ENCODE data around the gene NT5M.
"Not testable (repeated sequence)": the region's sequence is repeated elsewhere in the genome, so short reads cannot be mapped to it uniquely, and the experiment has no call there.

The NT5M gene

GRCh38 chr17:17303010-17303846 lies at the start of gene NT5M:
Gene NT5M (plus strand): TSS chr17:17303373. CDS start chr17:17303551, 178 bp downstream.
- DNase-seq (ENCODE audit: low spot score), result peak; percentile 91
- in situ Hi-C loops (cut with MboI; ENCODE audit: low sequenced_read_pairs, unreplicated experiment), result no loop called here
- no peak for TF ChIP-seq CTCF (IDR thresholded peaks at IDR 0.05; ENCODE audit: borderline replicate concordance, control extremely low read depth, extremely low read depth, insufficient read depth, missing control alignments)

DNA sequence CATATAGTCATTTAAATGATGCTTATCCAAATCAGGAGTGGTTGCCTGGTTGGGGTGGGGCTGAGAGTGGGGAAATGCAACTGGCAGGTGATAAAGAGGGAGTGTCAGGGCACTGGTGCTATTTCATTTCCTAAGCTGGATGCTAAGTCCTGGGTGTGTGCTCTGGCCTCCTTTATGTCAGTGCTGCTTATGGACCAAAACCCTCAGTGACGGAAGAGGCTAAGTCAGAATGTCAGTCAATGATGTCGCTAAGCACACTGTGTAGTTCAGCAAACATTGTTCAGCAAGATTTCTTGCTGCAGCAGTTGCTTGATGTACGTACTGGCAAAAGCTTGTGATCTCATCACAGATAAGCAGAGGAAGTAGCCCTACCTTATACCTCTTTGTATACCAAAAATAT lies 49.8 kb upstream of the NT5M start:
- no peak for TF ChIP-seq CTCF (IDR thresholded peaks at IDR 0.05; ENCODE audit: borderline replicate concordance, control extremely low read depth, extremely low read depth, insufficient read depth, missing control alignments)
- in situ Hi-C loops (cut with MboI; ENCODE audit: low sequenced_read_pairs, unreplicated experiment), result no loop called here
- DNase-seq (ENCODE audit: low spot score), result no peak

DNA sequence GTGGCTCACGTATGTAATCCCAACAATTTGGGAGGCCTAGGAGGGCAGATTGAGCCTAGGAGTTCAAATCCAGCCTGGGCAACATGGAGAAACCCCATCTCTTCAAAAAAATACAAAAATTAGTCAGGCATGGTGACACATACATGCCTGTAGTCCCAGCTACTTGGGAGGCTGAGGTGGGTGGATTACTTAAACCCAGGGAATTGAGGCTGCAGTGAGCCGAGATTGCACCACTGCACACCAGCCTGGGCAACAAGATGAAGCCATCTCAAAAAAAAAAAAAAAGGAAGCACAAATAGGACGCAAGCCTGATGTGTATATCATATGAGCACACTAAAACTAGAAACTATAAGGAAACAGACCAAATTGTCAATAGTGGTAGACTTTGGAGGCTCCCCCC lies 49.1 kb upstream of the NT5M start:
- TF ChIP-seq CTCF (IDR thresholded peaks at IDR 0.05; ENCODE audit: borderline replicate concordance, control extremely low read depth, extremely low read depth, insufficient read depth, missing control alignments), result no peak
- in situ Hi-C loops (cut with MboI; ENCODE audit: low sequenced_read_pairs, unreplicated experiment), result no loop called here
- DNase-seq (ENCODE audit: low spot score), result no peak

DNA sequence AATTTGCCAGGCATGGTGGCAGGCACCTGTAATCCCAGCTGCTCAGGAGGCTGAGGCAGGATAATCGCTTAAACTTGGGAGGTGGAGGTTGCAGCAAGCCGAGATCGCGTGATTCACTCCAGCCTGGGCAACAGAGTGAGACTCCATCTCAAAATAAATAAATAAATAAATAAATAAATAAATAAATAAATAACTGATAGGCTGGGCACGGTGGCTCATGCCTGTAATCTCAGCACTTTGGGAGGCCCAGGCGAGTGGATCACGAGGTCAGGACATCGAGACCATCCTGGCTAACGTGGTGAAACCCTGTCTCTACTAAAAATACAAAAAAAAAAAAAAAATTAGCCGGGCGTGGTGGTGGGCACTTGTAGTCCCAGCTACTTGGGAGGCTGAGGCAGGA lies 47.5 kb upstream of the NT5M start:
- DNase-seq (ENCODE audit: low spot score); in situ Hi-C loops (cut with MboI; ENCODE audit: low sequenced_read_pairs, unreplicated experiment): not testable (repeated sequence)

DNA sequence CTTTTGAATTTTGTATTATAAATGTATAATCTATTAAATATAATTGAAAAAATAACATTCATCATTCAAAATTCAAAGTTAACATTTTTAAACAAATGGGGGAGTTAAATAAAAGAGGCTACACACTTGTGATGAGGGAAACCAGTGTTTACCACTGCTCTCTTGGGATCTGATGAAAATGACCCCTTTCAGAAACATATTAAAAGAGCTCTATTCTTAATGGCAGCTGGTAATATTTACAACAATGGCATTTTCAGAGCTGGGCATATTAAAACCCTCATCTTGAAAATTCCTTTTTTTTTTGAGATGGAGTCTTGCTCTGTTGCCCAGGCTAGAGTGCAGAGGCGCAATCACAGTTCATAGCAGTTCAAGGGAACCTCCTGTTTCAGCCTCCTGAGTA lies 46.9 kb upstream of the NT5M start:
- TF ChIP-seq CTCF (IDR thresholded peaks at IDR 0.05; ENCODE audit: borderline replicate concordance, control extremely low read depth, extremely low read depth, insufficient read depth, missing control alignments), result no peak
- DNase-seq (ENCODE audit: low spot score), result no peak
- in situ Hi-C loops (cut with MboI; ENCODE audit: low sequenced_read_pairs, unreplicated experiment), result no loop called here

GRCh38 chr17:17258011-17258410 lies 45.2 kb upstream of the NT5M start:
- in situ Hi-C loops (cut with MboI; ENCODE audit: low sequenced_read_pairs, unreplicated experiment), result no loop called here
- no peak for TF ChIP-seq CTCF (IDR thresholded peaks at IDR 0.05; ENCODE audit: borderline replicate concordance, control extremely low read depth, extremely low read depth, insufficient read depth, missing control alignments)

GRCh38 chr17:17258998-17259397 lies 44.2 kb upstream of the NT5M start:
- DNase-seq (ENCODE audit: low spot score), result no peak
- in situ Hi-C loops (cut with MboI; ENCODE audit: low sequenced_read_pairs, unreplicated experiment), result no loop called here
- no peak for TF ChIP-seq CTCF (IDR thresholded peaks at IDR 0.05; ENCODE audit: borderline replicate concordance, control extremely low read depth, extremely low read depth, insufficient read depth, missing control alignments)

More at GRCh38 chr17:17258011-17258410, 45.2 kb upstream of the NT5M start:
- no peak for DNase-seq (ENCODE audit: low spot score)

Measured in GM13976 (cell line).